Thyroid gland (tissue), 4 donors: ENCODE measurements around the gene MTSS2.

Experiments used
- POLR2A ChIP-seq, 2 donors: fragments of 450-650 bp; IDR thresholded peaks; one replicate each; pipeline ENCODE4 v1.6.1; 2017; ENCODE audit warnings: antibody characterized with exemption in 2 of 2, mild to moderate bottlenecking in 2 of 2, moderate library complexity in 1 of 2
- TF ChIP-seq, protein P1 (sequence below), 6 experiments: fragments of 200-600 bp in 3 of 6; fragments of 450-650 bp in 3 of 6; sonication (generic) in 3 of 6; IDR thresholded peaks; one replicate each; pipeline ENCODE4 v1.5.1; 2016 to 2019; ENCODE audit warnings: antibody characterized with exemption in 6 of 6, mild to moderate bottlenecking in 2 of 6, inconsistent platforms in 1 of 6, moderate library complexity in 1 of 6

- TF ChIP-seq, protein P1, sequence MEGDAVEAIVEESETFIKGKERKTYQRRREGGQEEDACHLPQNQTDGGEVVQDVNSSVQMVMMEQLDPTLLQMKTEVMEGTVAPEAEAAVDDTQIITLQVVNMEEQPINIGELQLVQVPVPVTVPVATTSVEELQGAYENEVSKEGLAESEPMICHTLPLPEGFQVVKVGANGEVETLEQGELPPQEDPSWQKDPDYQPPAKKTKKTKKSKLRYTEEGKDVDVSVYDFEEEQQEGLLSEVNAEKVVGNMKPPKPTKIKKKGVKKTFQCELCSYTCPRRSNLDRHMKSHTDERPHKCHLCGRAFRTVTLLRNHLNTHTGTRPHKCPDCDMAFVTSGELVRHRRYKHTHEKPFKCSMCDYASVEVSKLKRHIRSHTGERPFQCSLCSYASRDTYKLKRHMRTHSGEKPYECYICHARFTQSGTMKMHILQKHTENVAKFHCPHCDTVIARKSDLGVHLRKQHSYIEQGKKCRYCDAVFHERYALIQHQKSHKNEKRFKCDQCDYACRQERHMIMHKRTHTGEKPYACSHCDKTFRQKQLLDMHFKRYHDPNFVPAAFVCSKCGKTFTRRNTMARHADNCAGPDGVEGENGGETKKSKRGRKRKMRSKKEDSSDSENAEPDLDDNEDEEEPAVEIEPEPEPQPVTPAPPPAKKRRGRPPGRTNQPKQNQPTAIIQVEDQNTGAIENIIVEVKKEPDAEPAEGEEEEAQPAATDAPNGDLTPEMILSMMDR (IDR thresholded peaks at IDR 0.05) = no peak
- TF ChIP-seq POLR2A (IDR thresholded peaks at IDR 0.05) = no peak
These were observed 2.4 kb upstream of the MTSS2 start for GRCh38 chr16:70688246-70688742.
